GM23248 (cell line): ENCODE results near the gene HOXC12.

Source experiments
- EZH2 ChIP-seq: fragments of 200-600 bp; sonication (generic); IDR thresholded peaks from 2 replicates; pipeline ENCODE4 v1.6.1; 2018; ENCODE audit warnings: antibody characterized with exemption, mild to moderate bottlenecking; ENCODE audit not compliant: insufficient read depth, poor library complexity, severe bottlenecking
- EZH2phosphoT487 ChIP-seq: fragments of 200-600 bp; sonication (generic); IDR thresholded peaks from 2 replicates; pipeline ENCODE4 v1.6.1; 2018; ENCODE audit warnings: antibody characterized with exemption, moderate library complexity, mild to moderate bottlenecking, low read depth; ENCODE audit not compliant: insufficient read depth

DNA sequence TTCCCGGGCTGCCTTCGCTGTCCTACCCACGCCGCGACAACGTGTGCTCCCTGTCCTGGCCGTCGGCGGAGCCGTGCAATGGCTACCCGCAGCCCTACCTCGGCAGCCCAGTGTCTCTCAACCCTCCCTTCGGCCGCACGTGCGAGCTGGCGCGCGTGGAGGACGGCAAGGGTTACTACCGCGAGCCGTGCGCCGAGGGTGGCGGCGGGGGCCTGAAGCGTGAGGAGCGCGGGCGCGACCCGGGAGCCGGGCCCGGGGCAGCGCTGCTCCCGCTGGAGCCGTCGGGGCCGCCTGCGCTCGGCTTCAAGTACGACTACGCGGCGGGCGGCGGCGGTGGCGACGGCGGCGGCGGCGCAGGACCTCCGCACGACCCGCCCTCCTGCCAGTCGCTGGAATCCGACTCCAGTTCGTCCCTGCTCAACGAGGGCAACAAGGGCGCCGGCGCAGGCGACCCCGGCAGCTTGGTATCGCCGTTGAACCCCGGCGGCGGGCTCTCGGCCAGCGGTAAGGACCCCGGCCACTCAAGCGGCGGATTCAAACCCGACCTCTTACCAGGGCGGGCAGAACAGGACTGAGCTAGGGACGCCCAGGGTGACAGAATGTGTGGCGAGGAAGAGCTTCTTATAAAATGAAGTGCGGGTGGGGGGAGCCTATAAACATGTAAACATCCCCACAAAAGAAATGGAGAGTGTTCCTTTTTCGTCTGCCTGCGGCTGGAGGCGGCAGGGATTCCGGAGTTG is 503 bp downstream of the HOXC12 start:
- TF ChIP-seq EZH2 (no peak), EZH2phosphoT487 (no peak)
